PC-9 (cell line): ENCODE measurements around the gene NOS1. TPM values are rescaled to one million over a fixed set of nuclear protein-coding genes. Genes with fewer than 3 reads are reported as not detected.
"Not testable (repeated sequence)": the region's sequence is repeated elsewhere in the genome, so short reads cannot be mapped to it uniquely, and the experiment has no call there.

Source experiments
- BruUV-seq: library from RNA; stranded (reverse); fragments of 400-500 nt; replicated peaks from 2 replicates; lab custom pipeline; 2021; lab: Mats Ljungman, UMichigan
- CTCF ChIA-PET: fragments of 300-600 bp; sonication (Branson Sonifier 250); formaldehyde crosslinking; loops from one replicate; lab custom pipeline; 2022; ENCODE audit warnings: antibody characterized with exemption; lab: Charles Lee
- POLR2A ChIA-PET: fragments of 300-600 bp; sonication (Branson Sonifier 250); formaldehyde crosslinking; loops from one replicate; lab custom pipeline; 2022; ENCODE audit warnings: antibody characterized with exemption; ENCODE audit not compliant: unreplicated experiment; lab: Charles Lee
- DNase-seq, 2 experiments: peaks; one replicate each; pipeline versions ENCODE4 v3.0.0 to v3.0.0-alpha.2; 2015 to 2022; ENCODE audit warnings: mixed read lengths in 1 of 2
- H2AFZ ChIP-seq: fragments of 200-600 bp; sonication (generic); 2 replicates; pipeline ENCODE4 v1.8.1; 2017; ENCODE audit warnings: antibody characterized with exemption
- H3F3A ChIP-seq: fragments of 200-600 bp; sonication (generic); 2 replicates; pipeline ENCODE4 v1.8.1; 2017; ENCODE audit warnings: antibody characterized with exemption, mild to moderate bottlenecking, low read depth; ENCODE audit not compliant: insufficient read depth
- H3K27ac ChIP-seq: fragments of 200-600 bp; sonication (generic); 2 replicates; pipeline ENCODE4 v1.6.1; 2016; ENCODE audit warnings: mixed run types
- H3K27me3 ChIP-seq: fragments of 200-600 bp; sonication (generic); 2 replicates; pipeline ENCODE4 v1.6.1; 2016; ENCODE audit warnings: low read depth, mixed run types; ENCODE audit not compliant: insufficient read depth
- H3K36me3 ChIP-seq: fragments of 200-600 bp; sonication (generic); 2 replicates; pipeline ENCODE4 v1.6.1; 2016; ENCODE audit warnings: low read depth, mixed run types
- H3K4me1 ChIP-seq: fragments of 200-600 bp; sonication (generic); replicated peaks from 2 replicates; pipeline ENCODE4 v1.6.1; 2016; ENCODE audit warnings: mixed run types; ENCODE audit not compliant: insufficient read depth
- H3K4me2 ChIP-seq: fragments of 200-600 bp; sonication (generic); 2 replicates; pipeline ENCODE4 v1.6.1; 2017; ENCODE audit warnings: mixed run types
- H3K4me3 ChIP-seq: fragments of 200-600 bp; sonication (generic); 2 replicates; pipeline ENCODE4 v1.6.1; 2016; ENCODE audit warnings: mixed run types
- H3K79me2 ChIP-seq: fragments of 200-600 bp; sonication (generic); 2 replicates; pipeline ENCODE4 v1.6.1; 2017; ENCODE audit warnings: low read depth, mixed run types
- H3K9me2 ChIP-seq: fragments of 200-600 bp; sonication (generic); 2 replicates; pipeline ENCODE4 v1.8.1; 2017; ENCODE audit warnings: mild to moderate bottlenecking; ENCODE audit not compliant: insufficient read depth
- H3K9me3 ChIP-seq: fragments of 200-600 bp; sonication (generic); 2 replicates; pipeline ENCODE4 v1.8.1; 2016; ENCODE audit warnings: low read depth; ENCODE audit not compliant: insufficient read depth
- H4K20me1 ChIP-seq: fragments of 200-600 bp; sonication (generic); 2 replicates; pipeline ENCODE4 v1.8.1; 2017; ENCODE audit not compliant: insufficient read depth
- CTCF ChIP-seq: fragments of 200-600 bp; sonication (generic); conservative IDR thresholded peaks from 2 replicates; pipeline ENCODE4 v1.6.1; 2017; ENCODE audit warnings: mixed run types, antibody characterized with exemption, mild to moderate bottlenecking, moderate library complexity
- EZH2 ChIP-seq: fragments of 200-600 bp; sonication (generic); IDR thresholded peaks from 2 replicates; pipeline ENCODE4 v1.8.0; 2017; ENCODE audit warnings: antibody characterized with exemption, low read depth
- intact Hi-C: fragments of 100-400 bp; cut with micrococcal nuclease; formaldehyde crosslinking; loops from one replicate; pipeline ENCODE4 v1.10.0; 2022; ENCODE audit not compliant: unreplicated experiment
- total RNA-seq: library from RNA; stranded (reverse); gene quantifications from 2 replicates; pipeline ENCODE4 v1.2.3, GENCODE V29; 2021

The NOS1 gene
- total RNA-seq, 1 experiment from 2014 or later: not detected

- intact Hi-C loops: no loop called here
- ChIA-PET CTCF (no interaction called here), POLR2A (no interaction called here)
- H3F3A ChIP-seq: no peaks in the 10 kb centered on the region
- no peak overlapping the region for H3K4me3 ChIP-seq
- no peak for DNase-seq
- peaks cover 11% of the 10 kb centered on the region for H3K4me1 ChIP-seq
- no peaks in the 10 kb centered on the region for H3K9me2 ChIP-seq
- H3K27me3 ChIP-seq: no peaks in the 10 kb centered on the region
- TF ChIP-seq EZH2 (no peak), CTCF (no peak)
- no peak overlapping the region for H2AFZ ChIP-seq
- no TSS peak for BruUV-seq
- peaks cover 8% of the 10 kb centered on the region for H3K36me3 ChIP-seq
- 0 out of 2 replicates have a peak, but pooled peaks cover 3% of the 10 kb centered on the region for H4K20me1 ChIP-seq
- no peaks in the 10 kb centered on the region; the same call in 1 of the 2 replicates for H3K9me3 ChIP-seq
- no peak overlapping the region for H3K27ac ChIP-seq
- H3K4me2 ChIP-seq: peak overlapping the region; percentile 83; the same call in 1 of the 2 replicates
- H3K79me2 ChIP-seq: peaks cover 22% of the 10 kb centered on the region
Measured at GRCh38 chr12:117188121-117188665, 173.2 kb downstream of the NOS1 start.

- Histone ChIP-seq H3K4me3 (no peak overlapping the region), H3K4me1 (peaks cover 11% of the 10 kb centered on the region), H3K27me3 (no peaks in the 10 kb centered on the region), H3F3A (no peaks in the 10 kb centered on the region), H3K79me2 (peaks cover 22% of the 10 kb centered on the region), H3K4me2 (no peak overlapping the region), H2AFZ (no peak overlapping the region), H3K36me3 (peaks cover 9% of the 10 kb centered on the region), H3K9me2 (no peaks in the 10 kb centered on the region), H4K20me1 (0 out of 2 replicates have a peak, but pooled peaks cover 3% of the 10 kb centered on the region), H3K27ac (no peak overlapping the region), H3K9me3 (no peaks in the 10 kb centered on the region; the same call in 1 of the 2 replicates)
- no peak for TF ChIP-seq CTCF
- no peak for TF ChIP-seq EZH2
- POLR2A ChIA-PET: no interaction called here
- CTCF ChIA-PET: no interaction called here
- intact Hi-C loops: no loop called here
- DNase-seq: no peak
- BruUV-seq: no TSS peak
Measured at GRCh38 chr12:117187421-117187820, 174.0 kb downstream of the NOS1 start.

- 0 out of 2 replicates have a peak, but pooled peaks cover 5% of the 10 kb centered on the region for H3K79me2 ChIP-seq
- no peak overlapping the region for H3K4me2 ChIP-seq
- intact Hi-C loops: no loop called here
- CTCF ChIA-PET: no interaction called here
- H3K4me3 ChIP-seq: no peak overlapping the region
- H3K27me3 ChIP-seq: no peaks in the 10 kb centered on the region
- TF ChIP-seq CTCF (no peak), EZH2 (no peak)
- no TSS peak for BruUV-seq
- no peak overlapping the region for H3K27ac ChIP-seq
- no peaks in the 10 kb centered on the region for H4K20me1 ChIP-seq
- no peak overlapping the region for H2AFZ ChIP-seq
- H3K4me1 ChIP-seq: no peaks in the 10 kb centered on the region
- no peaks in the 10 kb centered on the region for H3K9me2 ChIP-seq
- POLR2A ChIA-PET: no interaction called here
- H3K36me3 ChIP-seq: peaks cover 27% of the 10 kb centered on the region
- H3F3A ChIP-seq: no peaks in the 10 kb centered on the region
- no peak for DNase-seq
- no peaks in the 10 kb centered on the region; the same call in 1 of the 2 replicates for H3K9me3 ChIP-seq
Measured at GRCh38 chr12:117182866-117183265, 178.6 kb downstream of the NOS1 start.

GRCh38 chr12:117181468-117181843 is 180.0 kb downstream of the NOS1 start:
- H3K9me3 ChIP-seq, BruUV-seq, H3K4me3 ChIP-seq, intact Hi-C loops, CTCF ChIA-PET, H4K20me1 ChIP-seq, H3F3A ChIP-seq, H3K27me3 ChIP-seq, H2AFZ ChIP-seq, H3K27ac ChIP-seq, H3K4me1 ChIP-seq, H3K79me2 ChIP-seq, H3K4me2 ChIP-seq, POLR2A ChIA-PET, H3K9me2 ChIP-seq, DNase-seq: not testable (repeated sequence)
- H3K36me3 ChIP-seq: peaks cover 32% of the 10 kb centered on the region
